B cell (primary cell): ENCODE measurements around the gene NFKBIA. TPM values are rescaled to one million over a fixed set of nuclear protein-coding genes. Genes with fewer than 3 reads are reported as not detected.

Source experiments
- ATAC-seq: fragments of 200-7000 bp; cut with Tn5 transposase; one replicate; pipeline ENCODE4 v1.10.0; 2021; ENCODE audit warnings: low read depth, mild to moderate bottlenecking, moderate number of reproducible peaks, moderate library complexity
- CTCF ChIA-PET: fragments of 350-600 bp; sonication (Branson Sonifier 250); formaldehyde crosslinking; loops from one replicate; lab custom pipeline; 2021; ENCODE audit warnings: antibody characterized with exemption, inconsistent platforms; lab: Charles Lee
- POLR2A ChIA-PET: fragments of 350-600 bp; sonication (Branson Sonifier 250); formaldehyde crosslinking; loops from one replicate; lab custom pipeline; 2021; ENCODE audit warnings: antibody characterized with exemption; lab: Charles Lee
- DNase-seq: peaks from one replicate; pipeline ENCODE4 v3.0.0; 2013
- H2AFZ ChIP-seq: 2 replicates; pipeline ENCODE4 v1.6.1; 2012; ENCODE audit warnings: mild to moderate bottlenecking, low read depth, low read length; ENCODE audit not compliant: insufficient read depth, poor library complexity, severe bottlenecking
- H3K27ac ChIP-seq, 2 donors: 1 replicate in 1 of 2; 2 replicates in 1 of 2; pipeline ENCODE4 v1.5.1; 2012 to 2013; ENCODE audit warnings: low read length in 2 of 2, mild to moderate bottlenecking in 2 of 2, moderate library complexity in 1 of 2
- H3K27me3 ChIP-seq, 4 experiments: fragments of 200-600 bp in 1 of 4; sonication (generic) in 1 of 4; replicated peaks in 1 of 4; 1 replicate in 2 of 4; 2 replicates in 2 of 4; pipeline versions ENCODE4 v1.6.1 to v1.7.0; 2013 to 2016; ENCODE audit warnings: low read length in 3 of 4, mild to moderate bottlenecking in 2 of 4, mixed read lengths in 1 of 4, moderate library complexity in 1 of 4; ENCODE audit not compliant: insufficient read depth in 4 of 4, control insufficient read depth in 3 of 4; ENCODE audit errors: control extremely low read depth in 1 of 4
- H3K36me3 ChIP-seq, 2 experiments: replicated peaks in 1 of 2; 1 replicate in 1 of 2; 2 replicates in 1 of 2; pipeline versions ENCODE4 v1.6.1 to v1.7.1; 2013; ENCODE audit warnings: low read length in 1 of 2; ENCODE audit not compliant: insufficient read depth in 2 of 2, control insufficient read depth in 1 of 2; ENCODE audit errors: control extremely low read depth in 1 of 2, extremely low read depth in 1 of 2
- H3K4me1 ChIP-seq, 2 donors: fragments of 200-600 bp in 1 of 2; sonication (generic) in 1 of 2; 1 replicate in 1 of 2; 2 replicates in 1 of 2; pipeline versions ENCODE4 v1.5.1 to v1.6.1; 2013 to 2017; ENCODE audit warnings: low read length in 2 of 2; ENCODE audit not compliant: control insufficient read depth in 2 of 2, insufficient read depth in 2 of 2
- H3K4me2 ChIP-seq: replicated peaks from 2 replicates; pipeline ENCODE3; 2012; ENCODE audit warnings: mild to moderate bottlenecking, low read depth, low read length; ENCODE audit not compliant: poor library complexity, severe bottlenecking
- H3K4me3 ChIP-seq, 5 experiments: fragments of 200-600 bp in 1 of 5; sonication (generic) in 1 of 5; 1 replicate in 3 of 5; 2 replicates in 2 of 5; pipeline versions ENCODE4 v1.5.1 to v1.7.0; 2011 to 2016; ENCODE audit warnings: low read length in 4 of 5, mild to moderate bottlenecking in 4 of 5, low read depth in 2 of 5, control low read depth in 1 of 5, moderate library complexity in 1 of 5; ENCODE audit not compliant: insufficient read depth in 1 of 5; ENCODE audit errors: control extremely low read depth in 1 of 5, extremely low read depth in 1 of 5
- H3K79me2 ChIP-seq: fragments of 200-600 bp; sonication (generic); one replicate; pipeline ENCODE4 v1.6.0; 2016; ENCODE audit warnings: low read length; ENCODE audit not compliant: control insufficient read depth, insufficient read depth
- H3K9ac ChIP-seq: fragments of 200-600 bp; sonication (generic); 2 replicates; pipeline ENCODE4 v1.6.1; 2017; ENCODE audit warnings: mild to moderate bottlenecking, low read length, moderate library complexity
- H3K9me3 ChIP-seq, 3 donors: one replicate each; pipeline versions ENCODE4 v1.6.1 to v1.7.1; 2013; ENCODE audit warnings: low read length in 2 of 3; ENCODE audit not compliant: control insufficient read depth in 2 of 3, insufficient read depth in 1 of 3; ENCODE audit errors: control extremely low read depth in 1 of 3
- H4K20me1 ChIP-seq: 2 replicates; pipeline ENCODE4 v1.6.0; 2012; ENCODE audit warnings: mild to moderate bottlenecking, low read length; ENCODE audit not compliant: insufficient read depth, control insufficient read depth, poor library complexity, severe bottlenecking
- H3K27ac Mint-ChIP-seq: one replicate; pipeline ENCODE4 v1.8.0; 2021; ENCODE audit warnings: mixed read lengths
- H3K27me3 Mint-ChIP-seq: one replicate; pipeline ENCODE4 v1.8.0; 2021; ENCODE audit warnings: mixed read lengths
- H3K4me1 Mint-ChIP-seq: one replicate; pipeline ENCODE4 v1.8.0; 2021; ENCODE audit warnings: mixed read lengths
- H3K4me3 Mint-ChIP-seq: one replicate; pipeline ENCODE4 v1.8.0; 2021; ENCODE audit warnings: mixed read lengths
- H3K9me3 Mint-ChIP-seq: one replicate; pipeline ENCODE4 v1.8.0; 2022; ENCODE audit warnings: mixed read lengths; ENCODE audit not compliant: insufficient read depth
- EZH2 ChIP-seq: IDR thresholded peaks from 2 replicates; pipeline ENCODE4 v1.6.1; 2012; ENCODE audit warnings: borderline replicate concordance, low read depth, mild to moderate bottlenecking, moderate library complexity, low read length; ENCODE audit not compliant: insufficient read depth, poor library complexity, severe bottlenecking
- WGBS: methylation state at CpG from one replicate; pipeline ENCODE4 v1.1.5; 2013; ENCODE audit warnings: missing lambda C conversion rate; ENCODE audit not compliant: insufficient coverage; 5-methylcytosine and 5-hydroxymethylcytosine counted together
- intact Hi-C: fragments of 100-400 bp; cut with micrococcal nuclease; formaldehyde crosslinking; loops from one replicate; pipeline ENCODE4 v1.10.0; 2022
- polyA plus RNA-seq: library from polyadenylated mRNA; depleted of rRNA; stranded (reverse); fragments of >200 nt; gene quantifications from 2 replicates; pipeline ENCODE4 v1.2.3, GENCODE V29; 2012
- total RNA-seq, 2 donors: library from RNA; stranded (reverse); fragments of 120-200 nt in 1 of 2; gene quantifications; 1 replicate in 1 of 2; 2 replicates in 1 of 2; pipeline versions ENCODE4 v1.2.3 to v1.2.4, GENCODE V29; 2013 to 2022
- TF ChIP-seq, protein P1 (sequence below): fragments of 200-600 bp; IDR thresholded peaks from one replicate; pipeline ENCODE4 v1.8.0; 2022; ENCODE audit warnings: antibody characterized with exemption, mild to moderate bottlenecking

The NFKBIA gene
- total and polyA plus RNA-seq, 2 donors (not counting 1 experiment from before 2014, with no cell fraction given) = 308 to 3,195 TPM

DNA sequence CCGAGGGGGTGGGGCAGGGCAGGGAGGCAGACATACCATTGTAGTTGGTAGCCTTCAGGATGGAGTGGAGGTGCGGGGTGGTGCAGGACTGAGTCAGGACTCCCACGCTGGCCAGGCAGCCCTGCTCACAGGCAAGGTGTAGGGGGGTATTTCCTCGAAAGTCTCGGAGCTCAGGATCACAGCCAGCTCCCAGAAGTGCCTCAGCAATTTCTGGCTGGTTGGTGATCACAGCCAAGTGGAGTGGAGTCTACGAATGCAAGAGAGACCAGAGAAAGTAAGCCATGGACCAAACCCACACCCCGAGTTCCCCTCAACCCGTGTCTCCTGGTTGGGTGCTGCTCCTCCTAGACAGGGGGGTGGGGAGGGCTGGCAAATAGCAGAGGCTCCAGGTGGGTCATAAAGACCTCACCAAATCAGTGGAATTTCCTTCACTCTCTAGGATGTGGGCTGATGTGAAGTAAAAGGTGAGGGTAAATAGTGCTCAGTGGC lies 1.4 kb downstream of the NFKBIA start:
- 13% methylated on average over 5 of the region's 8 CpGs for WGBS
- Mint-ChIP-seq H3K4me3 (peak overlapping the region; percentile 91), H3K9me3 (no peaks in the 10 kb centered on the region), H3K4me1 (peaks cover 74% of the 10 kb centered on the region), H3K27ac (peak overlapping the region; percentile 94), H3K27me3 (no peaks in the 10 kb centered on the region)
- no peak for ATAC-seq
- Histone ChIP-seq H3K27me3 (no peaks in the 10 kb centered on the region), H3K79me2 (peaks cover 46% of the 10 kb centered on the region), H3K27ac (peak overlapping the region; percentile 96 to 98), H2AFZ (no peak overlapping the region), H3K9me3 (no peaks in the 10 kb centered on the region), H4K20me1 (peaks cover 40% of the 10 kb centered on the region), H3K4me3 (peak overlapping the region; percentile 74 to 98 (median 97)), H3K4me2 (peak overlapping the region; percentile 99), H3K36me3 (peaks cover 2 to 45% of the 10 kb centered on the region in 2 experiments), H3K9ac (peak overlapping the region; percentile 97), H3K4me1 (peaks cover 62 to 67% of the 10 kb centered on the region in 2 donors)
- intact Hi-C loops = loop anchor here (5.0 kb wide), 2 partner anchors 36 to 866 kb away; partner anchors contain the start of gene EAPP
- no peak for DNase-seq
- TF ChIP-seq, protein P1, sequence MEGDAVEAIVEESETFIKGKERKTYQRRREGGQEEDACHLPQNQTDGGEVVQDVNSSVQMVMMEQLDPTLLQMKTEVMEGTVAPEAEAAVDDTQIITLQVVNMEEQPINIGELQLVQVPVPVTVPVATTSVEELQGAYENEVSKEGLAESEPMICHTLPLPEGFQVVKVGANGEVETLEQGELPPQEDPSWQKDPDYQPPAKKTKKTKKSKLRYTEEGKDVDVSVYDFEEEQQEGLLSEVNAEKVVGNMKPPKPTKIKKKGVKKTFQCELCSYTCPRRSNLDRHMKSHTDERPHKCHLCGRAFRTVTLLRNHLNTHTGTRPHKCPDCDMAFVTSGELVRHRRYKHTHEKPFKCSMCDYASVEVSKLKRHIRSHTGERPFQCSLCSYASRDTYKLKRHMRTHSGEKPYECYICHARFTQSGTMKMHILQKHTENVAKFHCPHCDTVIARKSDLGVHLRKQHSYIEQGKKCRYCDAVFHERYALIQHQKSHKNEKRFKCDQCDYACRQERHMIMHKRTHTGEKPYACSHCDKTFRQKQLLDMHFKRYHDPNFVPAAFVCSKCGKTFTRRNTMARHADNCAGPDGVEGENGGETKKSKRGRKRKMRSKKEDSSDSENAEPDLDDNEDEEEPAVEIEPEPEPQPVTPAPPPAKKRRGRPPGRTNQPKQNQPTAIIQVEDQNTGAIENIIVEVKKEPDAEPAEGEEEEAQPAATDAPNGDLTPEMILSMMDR = no peak
- no peak for TF ChIP-seq EZH2
- CTCF ChIA-PET = interaction anchor here (0.7 to 15.8 kb wide), 12 partner anchors 10 to 421 kb away, joined by 3 to 302 read pairs (median 4); partner anchors contain the start of genes PSMA6 and SRP54
- POLR2A ChIA-PET = interaction anchor here (0.6 to 3.2 kb wide), 16 partner anchors 14 to 855 kb away, joined by 3 to 59 read pairs (median 6); partner anchors contain the start of genes FAM177A1, PPP2R3C, PRORP and PSMA6
